GM19193 (cell line): Measurements from ENCODE around the gene TAS2R30.

Experiments used
- POLR2A ChIP-seq: IDR thresholded peaks from 4 replicates; pipeline ENCODE4 v1.6.1; 2011; ENCODE audit not compliant: insufficient read depth, insufficient read length; ENCODE audit errors: extremely low read depth

Gene TAS2R30

DNA sequence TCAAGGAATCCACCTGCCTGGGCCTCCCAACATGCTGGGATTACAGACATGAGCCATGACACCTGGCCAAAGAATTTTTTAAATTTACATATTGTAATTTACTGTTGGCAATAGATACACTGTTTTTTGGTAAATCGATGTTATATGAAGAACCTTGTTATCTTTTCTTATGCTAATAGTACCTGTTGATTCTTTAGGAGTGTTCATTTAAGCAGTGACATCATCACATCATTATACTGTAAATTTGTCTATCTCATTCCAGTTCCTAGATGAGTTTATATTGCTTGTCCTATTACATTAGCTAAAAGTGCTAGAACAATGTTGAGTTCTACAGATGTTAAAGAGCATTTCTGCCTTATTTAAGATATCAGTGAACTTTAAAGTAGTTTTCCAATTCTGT, 13.0 kb upstream of the TAS2R30 start:
- TF ChIP-seq POLR2A, result no peak

DNA sequence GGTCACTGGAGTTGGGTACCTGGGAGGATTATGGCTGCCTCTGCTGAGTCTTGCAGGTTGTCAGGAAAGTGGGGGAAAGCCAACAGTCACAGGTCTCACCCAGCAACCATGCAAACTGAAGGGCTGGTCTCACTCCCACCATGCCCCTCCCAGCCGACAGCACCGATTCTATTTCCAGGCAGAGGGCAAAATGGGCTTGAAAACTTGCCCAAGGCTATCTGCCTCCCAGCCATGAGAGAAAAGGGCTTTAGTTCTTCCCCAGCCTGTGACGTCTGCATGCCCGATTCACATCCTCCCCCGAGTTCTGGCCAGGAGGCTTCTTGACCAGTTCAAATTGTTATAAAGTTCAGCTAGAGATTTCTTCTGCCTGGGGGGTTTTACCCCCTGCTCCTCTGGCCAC, 9.9 kb upstream of the TAS2R30 start:
- TF ChIP-seq POLR2A, result no peak

DNA sequence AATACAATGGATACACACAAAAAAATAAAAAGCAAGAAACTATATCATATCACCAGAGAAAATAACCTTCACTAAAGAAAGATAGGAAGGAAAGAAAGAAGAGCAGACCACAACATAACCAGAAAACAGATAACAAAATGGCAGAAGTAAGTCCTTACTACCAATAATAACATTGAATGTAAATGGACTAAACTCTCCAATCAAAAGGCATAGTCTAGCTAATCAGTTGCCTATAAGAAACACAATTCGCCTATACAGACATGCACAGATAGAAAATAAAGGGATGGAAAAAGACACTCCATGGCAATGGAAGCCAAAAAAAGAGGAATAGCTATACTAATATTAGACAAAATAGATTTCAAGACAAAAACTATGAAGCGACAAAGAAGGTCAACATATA, 8.9 kb upstream of the TAS2R30 start:
- no peak for TF ChIP-seq POLR2A

DNA sequence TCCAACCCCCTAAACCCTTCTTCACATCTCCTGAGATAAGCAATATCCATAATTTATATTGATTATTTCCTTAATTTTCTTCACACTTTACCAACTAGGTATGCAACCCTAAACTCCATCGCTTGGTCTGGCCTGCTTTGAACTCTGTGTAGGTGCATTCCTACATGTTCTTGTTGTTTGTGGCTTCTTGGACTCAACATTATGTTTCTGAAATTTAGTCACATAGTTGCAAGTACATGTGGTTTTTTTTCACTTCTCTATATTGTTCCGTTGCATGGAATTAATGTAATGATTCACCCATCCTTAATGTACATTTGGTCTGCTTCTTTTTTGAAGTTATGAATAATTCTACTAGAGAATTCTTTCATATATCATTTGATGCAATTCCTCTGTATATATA, 1.6 kb upstream of the TAS2R30 start:
- TF ChIP-seq POLR2A, result no peak

DNA sequence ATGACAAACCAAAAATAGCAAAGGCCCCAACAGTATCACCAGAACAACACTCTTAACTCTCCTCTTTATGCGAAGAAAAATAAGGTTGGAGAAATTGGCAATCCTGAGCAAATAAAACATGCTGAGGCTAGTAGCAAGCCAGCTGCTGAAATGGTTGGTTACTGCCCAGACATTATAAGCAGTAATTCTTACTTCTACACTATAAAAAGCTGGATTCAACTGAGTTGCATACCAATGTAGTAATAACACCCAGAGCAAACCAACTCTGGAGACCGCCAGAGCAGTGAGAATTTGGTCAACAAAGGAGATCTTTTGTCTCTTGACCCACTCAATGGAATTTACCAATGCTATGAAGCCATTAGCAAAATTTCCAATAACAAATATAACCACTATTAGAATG, 628 bp downstream of the TAS2R30 start:
- no peak for TF ChIP-seq POLR2A

DNA sequence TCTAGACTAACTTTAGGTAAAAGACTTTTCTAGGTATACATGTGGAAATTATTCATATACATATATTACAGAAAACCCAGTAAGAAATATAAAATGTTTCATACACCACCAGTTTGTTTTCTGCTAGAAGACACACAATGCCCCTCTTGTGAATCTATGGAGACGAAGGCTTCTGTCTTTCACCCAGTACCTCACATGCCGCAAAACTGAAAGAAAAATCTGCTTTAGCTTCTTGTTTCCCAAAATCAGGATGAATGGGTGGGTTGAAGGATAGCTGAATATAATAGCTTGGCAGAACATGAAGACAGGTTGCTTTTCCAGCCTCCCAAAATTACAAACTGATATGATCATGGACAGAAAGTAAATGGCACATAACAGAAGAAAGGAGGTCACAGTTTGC, 1.3 kb downstream of the TAS2R30 start:
- TF ChIP-seq POLR2A, result no peak

DNA sequence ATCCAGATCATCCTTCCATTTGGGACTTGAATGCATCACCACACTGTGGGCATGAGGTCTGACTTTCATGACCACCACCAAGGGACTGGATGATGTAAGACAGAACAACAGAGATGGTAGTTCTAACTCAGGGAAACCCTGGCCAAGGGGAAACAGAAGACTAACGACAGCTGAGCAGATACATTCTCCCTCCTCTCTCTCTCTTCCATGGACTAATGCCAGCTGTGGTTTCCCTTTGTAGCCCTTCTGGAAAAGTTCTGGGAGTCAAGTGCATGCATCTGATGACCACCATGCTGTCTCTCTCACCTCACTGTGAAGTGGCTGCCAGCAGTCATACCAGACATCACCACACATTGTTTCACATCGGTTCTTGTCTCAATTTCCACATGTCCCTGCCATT, 3.4 kb downstream of the TAS2R30 start:
- no peak for TF ChIP-seq POLR2A

DNA sequence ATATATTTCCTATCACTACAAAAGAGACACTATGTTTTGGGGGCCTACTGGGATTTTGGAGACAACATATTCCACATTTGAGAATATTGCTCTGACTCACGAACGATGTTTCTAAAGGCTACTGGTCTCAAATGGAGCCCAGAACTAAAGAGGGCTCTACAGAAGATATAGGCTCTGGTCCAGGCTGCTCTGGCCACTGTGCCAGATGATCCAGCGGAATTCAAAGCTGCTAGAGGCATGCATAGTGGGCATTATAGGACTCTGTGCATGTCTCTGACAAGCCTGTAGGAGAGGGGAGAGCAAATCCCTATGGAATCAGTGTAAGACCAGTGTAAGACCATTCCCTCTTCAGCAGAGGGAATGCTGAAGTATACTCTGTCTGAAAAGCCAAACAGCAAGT, 4.1 kb downstream of the TAS2R30 start:
- no peak for TF ChIP-seq POLR2A

DNA sequence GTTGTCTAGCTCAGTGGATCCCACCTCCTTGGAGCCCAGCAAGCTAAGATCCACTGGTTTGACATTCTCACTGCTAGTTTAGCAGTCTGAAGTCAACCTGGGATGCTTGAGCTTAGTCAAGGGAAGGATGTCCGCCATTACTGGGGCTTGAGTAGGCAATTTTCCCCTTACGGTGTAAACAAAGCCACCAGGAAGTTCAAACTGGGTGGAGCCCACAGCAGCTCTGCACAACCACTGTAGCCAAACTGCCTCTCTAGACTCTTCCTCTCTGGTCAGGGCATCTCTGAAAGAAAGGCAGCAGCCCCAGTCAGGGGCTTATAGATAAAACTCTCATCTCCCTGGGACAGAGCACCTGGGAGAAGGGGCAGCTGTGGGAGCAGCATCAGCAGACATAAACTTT, 25.6 kb downstream of the TAS2R30 start:
- TF ChIP-seq POLR2A, result no peak

DNA sequence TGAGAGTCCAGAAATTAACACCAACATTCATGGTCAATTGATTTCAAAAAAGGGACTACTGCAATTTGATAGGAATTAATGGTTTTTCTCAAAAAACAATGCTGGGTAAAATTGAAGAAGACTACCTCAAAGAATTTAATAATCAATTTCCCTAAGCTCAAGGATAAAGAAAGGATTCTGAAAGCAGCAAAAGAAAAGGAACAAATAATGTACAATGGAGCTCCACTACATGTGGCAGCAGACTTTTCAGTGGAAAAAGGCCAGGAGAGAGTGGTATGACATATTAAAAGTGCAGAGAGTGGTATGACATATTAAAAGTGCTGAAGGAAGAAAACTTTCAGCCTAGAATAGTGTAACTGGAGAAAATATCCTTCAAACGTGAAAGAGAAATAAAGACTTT, 26.7 kb downstream of the TAS2R30 start:
- TF ChIP-seq POLR2A, result no peak

DNA sequence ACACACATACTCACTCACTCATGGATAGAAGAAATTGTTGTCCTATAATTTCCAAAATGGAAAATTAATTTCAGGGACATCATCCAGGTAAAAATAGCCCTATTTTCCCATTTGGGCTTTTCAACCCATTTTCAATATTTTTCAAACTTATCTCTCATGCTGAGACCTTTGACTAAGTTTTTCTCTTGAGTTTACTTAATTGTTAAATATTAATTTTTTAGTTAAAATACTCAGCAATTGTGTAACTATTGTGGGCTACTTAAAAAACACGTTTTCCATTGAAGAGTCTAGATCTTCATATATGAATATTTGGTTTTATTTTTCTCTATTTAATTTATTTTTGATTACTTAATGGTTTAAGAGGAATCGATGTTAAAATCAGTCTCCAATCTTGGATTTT, 28.2 kb downstream of the TAS2R30 start:
- TF ChIP-seq POLR2A, result no peak

DNA sequence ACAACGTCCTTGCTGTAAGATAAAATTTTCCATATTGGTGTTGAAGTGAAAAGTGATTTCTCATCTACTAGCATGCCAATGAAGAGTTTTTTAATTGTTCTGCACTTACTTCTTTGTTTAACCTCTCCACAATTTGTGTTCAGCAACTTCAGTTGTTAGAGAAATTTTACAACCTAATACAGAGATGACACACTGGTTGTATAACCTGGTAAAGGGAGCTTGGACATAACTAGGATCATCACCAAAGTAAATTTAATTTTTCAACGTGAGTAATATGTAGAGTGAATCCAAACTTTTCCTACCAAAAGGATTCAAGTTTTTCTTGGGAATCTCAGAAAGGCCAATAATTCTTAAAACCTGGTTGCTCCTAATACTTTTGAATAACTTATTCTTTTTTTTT, 28.9 kb downstream of the TAS2R30 start:
- no peak for TF ChIP-seq POLR2A

DNA sequence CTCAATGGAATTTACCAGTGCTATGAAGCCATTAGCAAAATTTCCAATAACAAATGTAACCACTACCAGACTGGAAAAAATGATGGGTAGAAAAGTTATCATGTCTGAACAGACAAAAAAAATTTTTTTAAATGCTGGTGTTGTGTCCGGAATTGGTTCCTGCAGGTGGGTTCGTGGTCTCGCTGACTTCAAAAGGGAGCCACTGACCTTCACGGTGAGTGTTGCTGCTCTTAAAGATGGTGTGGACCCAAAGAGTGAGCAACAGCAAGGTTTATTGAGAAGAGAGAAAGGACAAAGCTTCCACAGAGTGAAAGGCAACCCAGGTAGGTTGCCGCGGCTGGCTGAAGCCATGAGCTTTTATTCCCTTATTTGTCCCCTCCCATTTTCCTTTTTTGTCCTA, 42.3 kb downstream of the TAS2R30 start, which contains the start of gene TAS2R43:
TAS2R43 (minus strand) TSS at position 186 of the 400 bp plus-strand sequence; CDS start at position 102, 84 bp downstream.
- TF ChIP-seq POLR2A, result no peak

DNA sequence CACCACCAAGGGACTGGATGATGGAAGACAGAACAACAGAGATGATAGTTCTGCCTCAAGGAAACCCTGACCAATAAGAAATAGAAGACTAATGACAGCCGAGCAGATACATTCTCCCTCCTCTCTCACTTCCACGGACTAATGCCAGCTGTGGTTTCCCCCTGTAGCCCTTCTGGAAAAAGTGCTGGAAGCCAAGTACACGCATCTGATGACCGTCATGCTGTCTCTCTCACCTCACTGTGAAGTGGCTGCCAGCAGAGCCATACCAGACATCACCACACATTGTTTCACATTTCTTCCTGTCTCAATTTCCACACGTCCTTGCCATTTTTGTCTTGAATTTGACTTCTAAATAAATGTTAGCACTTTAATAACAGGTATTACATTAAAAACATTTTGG, 45.2 kb downstream of the TAS2R30 start:
- no peak for TF ChIP-seq POLR2A

DNA sequence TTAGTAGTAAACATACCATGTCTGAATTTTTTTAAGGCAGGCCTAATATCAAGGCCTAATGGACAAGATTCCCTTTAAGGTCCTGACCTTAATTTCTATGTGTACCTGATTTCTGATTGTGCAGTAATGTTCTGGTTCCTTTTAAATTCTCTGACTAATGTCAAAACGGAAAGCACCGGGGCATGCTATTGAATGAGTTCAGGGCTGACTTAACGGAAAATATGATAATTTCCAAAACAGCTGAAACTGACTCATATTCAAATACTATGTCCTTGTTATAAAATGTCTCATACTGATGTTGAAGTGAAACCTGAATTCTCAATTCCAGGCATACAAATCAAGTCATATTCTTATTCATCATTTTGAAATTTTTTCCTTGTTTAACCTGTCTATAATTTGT, 49.0 kb downstream of the TAS2R30 start:
- TF ChIP-seq POLR2A, result no peak
